AG04450 (cell line): ENCODE measurements around the gene TRIM27. TPM values are rescaled to one million over a fixed set of nuclear protein-coding genes. Genes with fewer than 3 reads are reported as not detected.
"Not testable (repeated sequence)": the region's sequence is repeated elsewhere in the genome, so short reads cannot be mapped to it uniquely, and the experiment has no call there.

ENCODE experiments used
- CTCF ChIA-PET: fragments of 300-600, 350-600 bp; formaldehyde crosslinking; extraction: SDS; loops from one replicate; lab custom pipeline; 2022; ENCODE audit warnings: antibody characterized with exemption, inconsistent platforms; lab: Charles Lee
- POLR2A ChIA-PET: fragments of 350-600 bp; formaldehyde crosslinking; extraction: SDS; loops from one replicate; lab custom pipeline; 2021; ENCODE audit warnings: antibody characterized with exemption, inconsistent platforms; lab: Yijun Ruan, JAX
- DNase-seq: peaks from one replicate; pipeline ENCODE4 v3.0.0-alpha.2; 2011; ENCODE audit warnings: low read depth, low spot score
- H3K27ac ChIP-seq: one replicate; pipeline ENCODE4 v1.5.1; 2012; ENCODE audit warnings: low read depth, low read length, control low read depth
- H3K27me3 ChIP-seq: one replicate; pipeline ENCODE4 v1.6.0; 2012; ENCODE audit warnings: low read length; ENCODE audit not compliant: control insufficient read depth, insufficient read depth
- H3K4me3 ChIP-seq: 2 replicates; pipeline ENCODE4 v1.5.1; 2011; ENCODE audit warnings: mild to moderate bottlenecking, low read depth, low read length, control low read depth
- H3K9me3 ChIP-seq: 2 replicates; pipeline ENCODE4 v1.5.1; 2012; ENCODE audit warnings: low read length; ENCODE audit not compliant: control insufficient read depth, insufficient read depth
- CTCF ChIP-seq: IDR thresholded peaks from 2 replicates; pipeline ENCODE4 v1.5.1; 2011; ENCODE audit warnings: low read depth, low read length, control low read depth, inconsistent platforms
- polyA plus RNA-seq: library from polyadenylated mRNA; depleted of rRNA; stranded (reverse); fragments of >200 nt; gene quantifications from 2 replicates; pipeline ENCODE4 v1.2.3, GENCODE V29; 2011

The TRIM27 gene
- polyA plus RNA-seq, 1 experiment: 73.8 TPM

DNA sequence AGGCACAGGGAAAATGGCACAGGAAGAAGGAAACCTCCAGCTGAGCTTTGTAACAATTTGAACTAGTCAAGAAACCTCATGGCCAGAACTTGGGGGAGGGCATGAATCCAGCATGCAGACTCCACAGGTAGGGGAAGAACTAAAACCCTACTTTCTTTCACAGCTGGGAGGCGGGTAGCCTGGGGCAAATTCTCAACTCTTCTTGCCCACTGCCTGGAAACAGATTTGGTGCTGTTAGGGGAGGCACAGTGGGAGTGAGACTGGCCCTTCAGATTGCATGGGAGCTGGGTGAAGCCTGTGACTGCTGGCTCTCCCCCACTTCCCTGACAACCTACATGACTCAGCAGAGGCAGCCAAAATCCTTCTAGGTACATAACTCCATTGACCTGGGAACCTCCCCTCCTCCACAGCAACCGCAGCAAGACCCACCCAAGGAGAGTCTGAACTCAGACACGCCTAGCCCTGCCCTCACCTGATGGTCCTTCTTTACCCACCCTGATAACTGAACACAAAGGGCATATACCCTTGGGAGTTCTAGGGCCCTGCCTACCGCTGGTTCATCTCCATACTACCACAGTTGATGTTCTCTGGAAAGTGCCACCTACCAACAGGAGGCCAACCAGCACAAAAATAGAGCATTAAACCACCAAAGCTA lies 37.2 kb upstream of the TRIM27 start:
- ChIA-PET POLR2A (no interaction called here), CTCF (no interaction called here)
- Histone ChIP-seq H3K27me3 (no peaks in the 10 kb centered on the region), H3K9me3 (no peaks in the 10 kb centered on the region; the same call in 1 of the 2 replicates), H3K27ac (no peak overlapping the region), H3K4me3 (no peak overlapping the region)
- no peak for DNase-seq
- no peak for TF ChIP-seq CTCF

GRCh38 chr6:28958561-28959243 lies 34.9 kb upstream of the TRIM27 start:
- DNase-seq, POLR2A ChIA-PET, H3K4me3 ChIP-seq, CTCF ChIA-PET, H3K27ac ChIP-seq, H3K27me3 ChIP-seq, H3K9me3 ChIP-seq: not testable (repeated sequence)

DNA sequence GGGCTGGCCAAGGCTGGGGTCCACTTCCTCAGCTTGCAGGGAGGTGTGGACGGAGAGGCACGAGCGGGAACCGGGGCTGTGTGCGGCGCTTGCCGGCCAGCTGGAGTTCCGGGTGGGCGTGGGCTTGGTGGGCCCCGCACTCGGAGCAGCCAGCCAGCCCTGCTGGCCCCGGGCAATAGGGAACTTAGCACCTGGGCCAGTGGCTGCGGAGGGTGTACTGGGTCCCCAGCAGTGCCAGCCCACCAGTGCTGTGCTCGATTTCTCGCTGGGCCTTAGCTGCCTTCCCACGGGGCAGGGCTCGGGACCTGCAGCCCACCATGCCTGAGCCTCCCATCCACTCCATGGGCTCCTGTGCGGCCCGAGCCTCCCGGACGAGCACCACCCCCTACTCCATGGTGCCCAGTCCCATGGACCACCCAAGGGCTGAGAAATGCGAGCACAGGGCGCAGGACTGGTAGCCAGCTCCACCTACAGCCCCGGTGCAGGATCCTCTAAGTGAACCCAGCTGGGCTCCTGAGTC lies 34.1 kb upstream of the TRIM27 start:
- H3K4me3 ChIP-seq, H3K27ac ChIP-seq, H3K9me3 ChIP-seq, H3K27me3 ChIP-seq, POLR2A ChIA-PET, CTCF ChIA-PET, DNase-seq: not testable (repeated sequence)

DNA sequence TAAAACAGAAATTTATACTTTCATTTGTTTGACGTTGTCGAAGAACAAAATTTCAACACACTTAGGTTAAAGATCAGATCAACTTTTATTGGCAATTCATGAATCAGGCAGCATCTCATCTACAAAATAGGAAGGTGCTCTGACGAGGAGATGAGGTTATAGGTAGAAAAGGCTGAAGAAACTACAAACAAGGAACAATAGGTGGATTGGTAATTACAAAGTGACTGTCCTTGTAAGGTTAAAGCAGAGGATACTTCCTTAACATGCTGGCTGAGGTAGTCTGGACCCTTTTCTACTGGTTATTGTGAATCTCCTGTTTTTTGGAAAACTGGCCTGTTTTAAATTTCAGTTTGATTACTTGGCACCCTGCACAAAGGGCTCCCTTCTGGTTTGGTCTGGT lies 32.5 kb upstream of the TRIM27 start:
- no peak overlapping the region for H3K4me3 ChIP-seq
- H3K27ac ChIP-seq: no peak overlapping the region
- no peak for TF ChIP-seq CTCF
- H3K27me3 ChIP-seq: no peaks in the 10 kb centered on the region
- no peak for DNase-seq
- H3K9me3 ChIP-seq: no peaks in the 10 kb centered on the region
- CTCF ChIA-PET: no interaction called here
- POLR2A ChIA-PET: no interaction called here

GRCh38 chr6:28953585-28954258 lies 29.9 kb upstream of the TRIM27 start:
- no peak for DNase-seq
- H3K27me3 ChIP-seq: no peaks in the 10 kb centered on the region
- CTCF ChIA-PET: interaction anchor here (1.2 kb wide), 1 partner anchor 28 kb away, joined by 4 read pairs; no protein-coding TSS in a partner anchor
- TF ChIP-seq CTCF: no peak
- POLR2A ChIA-PET: interaction anchor here (0.6 kb wide), 1 partner anchor 217 kb away, joined by 6 read pairs; no protein-coding TSS in a partner anchor
- H3K27ac ChIP-seq: no peak overlapping the region
- no peaks in the 10 kb centered on the region for H3K9me3 ChIP-seq
- H3K4me3 ChIP-seq: peak overlapping the region; percentile 58
